Endothelial cell of umbilical vein (primary cell): ENCODE results near the gene LHFPL6. TPM values are rescaled to one million over a fixed set of nuclear protein-coding genes. Genes with fewer than 3 reads are reported as not detected.

Experiments used
- BruUV-seq: library from RNA; stranded (reverse); fragments of 400-500 nt; replicated peaks from 2 replicates; lab custom pipeline; 2021; lab: Mats Ljungman, UMichigan
- CTCF ChIA-PET: fragments of 300-600, 350-600 bp; sonication (Branson Sonifier 250); formaldehyde crosslinking; loops from one replicate; lab custom pipeline; 2021; ENCODE audit warnings: antibody characterized with exemption, inconsistent platforms; lab: Charles Lee
- POLR2A ChIA-PET: fragments of 300-600, 350-600 bp; sonication (Branson Sonifier 250); formaldehyde crosslinking; loops from one replicate; lab custom pipeline; 2021; ENCODE audit warnings: antibody characterized with exemption, inconsistent platforms; lab: Charles Lee
- DNase-seq: peaks from one replicate; pipeline ENCODE4 v3.0.0-alpha.2; 2011; ENCODE audit warnings: low read depth, low spot score
- FAIRE-seq: peaks from 2 replicates; lab custom pipeline; 2011; peaks lifted over from hg19 to GRCh38; lab: Jason Lieb, UNC
- H2AFZ ChIP-seq: 2 replicates; pipeline ENCODE4 v1.6.0; 2012; ENCODE audit warnings: low read depth, low read length, control low read depth, inconsistent platforms
- H3K27ac ChIP-seq: 2 replicates; pipeline ENCODE4 v1.5.1; 2011; ENCODE audit warnings: low read depth, mild to moderate bottlenecking, control low read depth, low read length, moderate library complexity; ENCODE audit not compliant: insufficient read depth
- H3K27me3 ChIP-seq, 2 experiments: 2 replicates each; pipeline versions ENCODE4 v1.6.0 to v1.6.1; 2011; ENCODE audit warnings: low read length in 2 of 2, mixed read lengths in 1 of 2; ENCODE audit not compliant: control insufficient read depth in 2 of 2, insufficient read depth in 2 of 2
- H3K36me3 ChIP-seq, 2 experiments: 2 replicates in 1 of 2; 3 replicates in 1 of 2; pipeline ENCODE4 v1.5.1; 2011; ENCODE audit warnings: low read length in 2 of 2, mild to moderate bottlenecking in 1 of 2, moderate library complexity in 1 of 2; ENCODE audit not compliant: control insufficient read depth in 2 of 2, insufficient read depth in 2 of 2; ENCODE audit errors: extremely low read depth in 1 of 2
- H3K4me1 ChIP-seq: 3 replicates; pipeline ENCODE4 v1.5.1; 2011; ENCODE audit warnings: mild to moderate bottlenecking, low read length; ENCODE audit not compliant: control insufficient read depth, insufficient read depth; ENCODE audit errors: extremely low read depth
- H3K4me2 ChIP-seq: 2 replicates; pipeline ENCODE4 v1.6.1; 2011; ENCODE audit warnings: low read length, control low read depth, mixed read lengths; ENCODE audit not compliant: insufficient read depth
- H3K4me3 ChIP-seq, 3 experiments: fragments of 200-600 bp in 1 of 3; sonication (generic), shearing (Covaris generic) in 1 of 3; replicated peaks in 1 of 3; 2 replicates each; pipeline ENCODE4 v1.5.1; 2011 to 2016; ENCODE audit warnings: control low read depth in 3 of 3, low read length in 3 of 3, mild to moderate bottlenecking in 2 of 3, inconsistent platforms in 1 of 3, low read depth in 1 of 3, moderate library complexity in 1 of 3; ENCODE audit not compliant: insufficient read depth in 1 of 3
- H3K79me2 ChIP-seq: 2 replicates; pipeline ENCODE4 v1.6.0; 2012; ENCODE audit warnings: low read length, inconsistent platforms; ENCODE audit not compliant: control insufficient read depth, insufficient read depth
- H3K9ac ChIP-seq: replicated peaks from 2 replicates; pipeline ENCODE3; 2011; ENCODE audit warnings: low read length, control low read depth; ENCODE audit not compliant: insufficient read depth; ENCODE audit errors: extremely low read depth
- H3K9me1 ChIP-seq: replicated peaks from 3 replicates; pipeline ENCODE4 v1.6.0; 2011; ENCODE audit warnings: mild to moderate bottlenecking, low read length; ENCODE audit not compliant: control insufficient read depth, insufficient read depth; ENCODE audit errors: extremely low read depth
- H3K9me3 ChIP-seq: replicated peaks from 2 replicates; pipeline ENCODE4 v1.5.1; 2012; ENCODE audit warnings: low read length, inconsistent platforms; ENCODE audit not compliant: control insufficient read depth, insufficient read depth
- H4K20me1 ChIP-seq: replicated peaks from 2 replicates; pipeline ENCODE3; 2011; ENCODE audit warnings: mild to moderate bottlenecking, low read length; ENCODE audit not compliant: control insufficient read depth, insufficient read depth; ENCODE audit errors: extremely low read depth
- EZH2 ChIP-seq: IDR thresholded peaks from 2 replicates; pipeline ENCODE4 v1.6.1; 2012; ENCODE audit warnings: borderline replicate concordance, low read depth, mild to moderate bottlenecking, moderate library complexity, low read length, inconsistent platforms; ENCODE audit not compliant: severe bottlenecking
- FOS ChIP-seq: IDR thresholded peaks from 2 replicates; pipeline ENCODE4 v1.6.1; 2011; ENCODE audit warnings: mild to moderate bottlenecking, low read length, moderate library complexity, borderline replicate concordance; ENCODE audit not compliant: insufficient read depth
- GATA2 ChIP-seq: IDR thresholded peaks from 2 replicates; pipeline ENCODE4 v1.7.0; 2011; ENCODE audit warnings: low read depth, mild to moderate bottlenecking, moderate library complexity, mixed read lengths, low read length; ENCODE audit not compliant: insufficient read length, insufficient read depth
- JUN ChIP-seq: IDR thresholded peaks from 2 replicates; pipeline ENCODE4 v1.6.1; 2011; ENCODE audit warnings: borderline replicate concordance, low read depth; ENCODE audit not compliant: insufficient read length, insufficient read depth
- MYC ChIP-seq: IDR thresholded peaks from one replicate; pipeline ENCODE4 v1.6.1; 2011; ENCODE audit warnings: mild to moderate bottlenecking, low read depth, low read length
- POLR2A ChIP-seq: IDR thresholded peaks from 2 replicates; pipeline ENCODE4 v1.6.1; 2012; ENCODE audit warnings: low read depth, mild to moderate bottlenecking, control low read depth, low read length
- POLR2AphosphoS5 ChIP-seq: IDR thresholded peaks from 2 replicates; pipeline ENCODE4 v1.6.1; 2012; ENCODE audit warnings: low read depth, mild to moderate bottlenecking, control low read depth, low read length, moderate library complexity; ENCODE audit not compliant: insufficient read depth
- dilution Hi-C: fragments of 300-500 bp; cut with MboI; formaldehyde crosslinking; loops from one replicate; pipeline ENCODE4 v1.15.0; 2019; ENCODE audit warnings: low sequenced_read_pairs; ENCODE audit not compliant: extremely low pct_ligation_motif_present
- intact Hi-C: fragments of 100-400 bp; cut with micrococcal nuclease; formaldehyde crosslinking; loops from one replicate; pipeline ENCODE4 v1.10.0; 2022
- polyA plus RNA-seq, 4 experiments: library from polyadenylated mRNA; depleted of rRNA in 3 of 4; stranded (reverse) in 3 of 4; unstranded in 1 of 4; fragments of >200 nt; gene quantifications; 2 replicates each; pipeline versions ENCODE4 v1.2.1 to v1.2.3, GENCODE V29; 2011 to 2012; ENCODE audit warnings: missing spikeins in 1 of 4
- total RNA-seq: library from RNA; stranded (reverse); gene quantifications from 2 replicates; pipeline ENCODE4 v1.2.3, GENCODE V29; 2021
- TF ChIP-seq, protein P1 (sequence below), 2 donors: IDR thresholded peaks; 1 replicate in 1 of 2; 2 replicates in 1 of 2; pipeline ENCODE4 v1.5.1; 2011; ENCODE audit warnings: low read length in 2 of 2, mild to moderate bottlenecking in 2 of 2, moderate library complexity in 2 of 2, control low read depth in 1 of 2, inconsistent platforms in 1 of 2, low read depth in 1 of 2; ENCODE audit not compliant: insufficient read depth in 1 of 2; ENCODE audit errors: extremely low read depth in 1 of 2
- TF ChIP-seq, protein P2 (sequence below): IDR thresholded peaks from 2 replicates; pipeline ENCODE4 v1.6.1; 2011; ENCODE audit not compliant: insufficient read depth, insufficient read length

The LHFPL6 gene
- total and polyA plus RNA-seq, 2 donors (not counting 3 experiments of a cell fraction or from before 2014, with no cell fraction given): 17.5 to 19.4 TPM

DNA sequence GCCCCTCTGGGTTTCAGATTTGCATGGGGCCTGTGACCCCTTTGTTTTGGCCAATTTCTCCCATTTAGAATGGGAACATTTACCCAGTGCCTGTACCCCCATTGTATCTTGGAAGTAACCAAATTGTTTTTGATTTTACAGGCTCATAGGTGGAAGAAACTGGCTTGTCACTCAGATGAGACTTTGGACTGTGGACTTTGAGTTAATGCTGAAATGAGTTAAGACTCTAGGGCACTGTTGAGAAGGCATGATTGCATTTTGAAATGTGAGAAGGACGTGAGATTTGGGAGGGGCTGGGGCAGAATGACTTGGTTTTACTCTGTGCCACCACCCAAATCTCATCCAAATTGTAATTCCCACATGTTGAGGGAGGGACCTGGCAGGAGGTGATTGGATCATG, 306.0 kb downstream of the LHFPL6 start:
- H3K4me2 ChIP-seq: no peak overlapping the region
- no peaks in the 10 kb centered on the region for H4K20me1 ChIP-seq
- dilution Hi-C loops (no loop called here), intact Hi-C loops (no loop called here)
- no TSS peak for BruUV-seq
- no peaks in the 10 kb centered on the region for H3K9me3 ChIP-seq
- TF ChIP-seq JUN (no peak), POLR2A (no peak), FOS (no peak), POLR2AphosphoS5 (no peak), GATA2 (no peak), EZH2 (no peak), MYC (no peak)
- TF ChIP-seq, protein P1, sequence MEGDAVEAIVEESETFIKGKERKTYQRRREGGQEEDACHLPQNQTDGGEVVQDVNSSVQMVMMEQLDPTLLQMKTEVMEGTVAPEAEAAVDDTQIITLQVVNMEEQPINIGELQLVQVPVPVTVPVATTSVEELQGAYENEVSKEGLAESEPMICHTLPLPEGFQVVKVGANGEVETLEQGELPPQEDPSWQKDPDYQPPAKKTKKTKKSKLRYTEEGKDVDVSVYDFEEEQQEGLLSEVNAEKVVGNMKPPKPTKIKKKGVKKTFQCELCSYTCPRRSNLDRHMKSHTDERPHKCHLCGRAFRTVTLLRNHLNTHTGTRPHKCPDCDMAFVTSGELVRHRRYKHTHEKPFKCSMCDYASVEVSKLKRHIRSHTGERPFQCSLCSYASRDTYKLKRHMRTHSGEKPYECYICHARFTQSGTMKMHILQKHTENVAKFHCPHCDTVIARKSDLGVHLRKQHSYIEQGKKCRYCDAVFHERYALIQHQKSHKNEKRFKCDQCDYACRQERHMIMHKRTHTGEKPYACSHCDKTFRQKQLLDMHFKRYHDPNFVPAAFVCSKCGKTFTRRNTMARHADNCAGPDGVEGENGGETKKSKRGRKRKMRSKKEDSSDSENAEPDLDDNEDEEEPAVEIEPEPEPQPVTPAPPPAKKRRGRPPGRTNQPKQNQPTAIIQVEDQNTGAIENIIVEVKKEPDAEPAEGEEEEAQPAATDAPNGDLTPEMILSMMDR (IDR thresholded peaks at IDR 0.05; ENCODE audit: extremely low read depth in 1 of 2, insufficient read depth in 1 of 2, low read depth in 1 of 2, low read length in 2 of 2): no peak
- TF ChIP-seq, protein P2, sequence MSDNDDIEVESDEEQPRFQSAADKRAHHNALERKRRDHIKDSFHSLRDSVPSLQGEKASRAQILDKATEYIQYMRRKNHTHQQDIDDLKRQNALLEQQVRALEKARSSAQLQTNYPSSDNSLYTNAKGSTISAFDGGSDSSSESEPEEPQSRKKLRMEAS: no peak
- no peaks in the 10 kb centered on the region for H3K36me3 ChIP-seq
- ChIA-PET CTCF (no interaction called here), POLR2A (no interaction called here)
- H3K4me1 ChIP-seq: no peaks in the 10 kb centered on the region
- H3K9me1 ChIP-seq: no peaks in the 10 kb centered on the region
- no peak overlapping the region for H3K9ac ChIP-seq
- H3K27me3 ChIP-seq: no peaks in the 10 kb centered on the region
- DNase-seq (no peak), FAIRE-seq (no peak)
- no peaks in the 10 kb centered on the region for H3K79me2 ChIP-seq
- no peak overlapping the region for H3K4me3 ChIP-seq
- no peak overlapping the region for H2AFZ ChIP-seq
- H3K27ac ChIP-seq: no peak overlapping the region
